ENCODE data around the gene CEACAM16.

The CEACAM16 gene

GRCh38 chr19:44738136-44738535, 39.2 kb downstream of the CEACAM16 start:
- no peak for TF ChIP-seq CTCF (IDR thresholded peaks at IDR 0.05)
- H3K4me1 ChIP-seq (ENCODE audit: control insufficient read depth in 1 of 2, insufficient read depth in 1 of 2, low read depth in 1 of 2, low read length in 1 of 2), result peaks cover 90 to 92% of the 10 kb centered on the region in 2 experiments
- no peaks in the 10 kb centered on the region for H3K9me3 ChIP-seq
- peak overlapping the region; percentile 78 for H3K27ac ChIP-seq
- no peaks in the 10 kb centered on the region for H3K36me3 ChIP-seq
- no peak overlapping the region for H3K4me3 ChIP-seq (ENCODE audit: low read depth in 1 of 2, low read length in 1 of 2)
- no peaks in the 10 kb centered on the region for H3K27me3 ChIP-seq

- Histone ChIP-seq H3K9me3 (no peaks in the 10 kb centered on the region), H3K4me1 (ENCODE audit: control insufficient read depth in 1 of 2, insufficient read depth in 1 of 2, low read depth in 1 of 2, low read length in 1 of 2) (peaks cover 92 to 93% of the 10 kb centered on the region in 2 experiments), H3K27ac (peak overlapping the region; percentile 78), H3K36me3 (no peaks in the 10 kb centered on the region), H3K4me3 (ENCODE audit: low read depth in 1 of 2, low read length in 1 of 2) (peak overlapping the region in 1 of 2 experiments; percentile 14), H3K27me3 (no peaks in the 10 kb centered on the region)
- TF ChIP-seq CTCF (IDR thresholded peaks at IDR 0.05), result no peak
Measured at GRCh38 chr19:44738603-44739558, 39.9 kb downstream of the CEACAM16 start.

GRCh38 chr19:44740351-44740824, 41.4 kb downstream of the CEACAM16 start:
- H3K4me1 ChIP-seq (ENCODE audit: control insufficient read depth in 1 of 2, insufficient read depth in 1 of 2, low read depth in 1 of 2, low read length in 1 of 2), result peaks cover 93 to 97% of the 10 kb centered on the region in 2 experiments

GRCh38 chr19:44741258-44741731, 42.3 kb downstream of the CEACAM16 start:
- Histone ChIP-seq H3K9me3 (no peaks in the 10 kb centered on the region), H3K4me3 (ENCODE audit: low read depth in 1 of 2, low read length in 1 of 2) (peak overlapping the region; percentile 17 to 52), H3K4me1 (ENCODE audit: control insufficient read depth in 1 of 2, insufficient read depth in 1 of 2, low read depth in 1 of 2, low read length in 1 of 2) (peaks cover 93 to 97% of the 10 kb centered on the region in 2 experiments), H3K36me3 (no peaks in the 10 kb centered on the region), H3K27me3 (no peaks in the 10 kb centered on the region), H3K27ac (peak overlapping the region; percentile 89)
- TF ChIP-seq CTCF (IDR thresholded peaks at IDR 0.05), result no peak

More at GRCh38 chr19:44740351-44740824, 41.4 kb downstream of the CEACAM16 start:
- no peaks in the 10 kb centered on the region for H3K36me3 ChIP-seq
- H3K27ac ChIP-seq, result peak overlapping the region; percentile 89
- H3K4me3 ChIP-seq (ENCODE audit: low read depth in 1 of 2, low read length in 1 of 2), result no peak overlapping the region
- H3K9me3 ChIP-seq, result no peaks in the 10 kb centered on the region
- no peaks in the 10 kb centered on the region for H3K27me3 ChIP-seq
- TF ChIP-seq CTCF (IDR thresholded peaks at IDR 0.05), result no peak

GRCh38 chr19:44741841-44742329, 42.9 kb downstream of the CEACAM16 start:
- no peaks in the 10 kb centered on the region for H3K27me3 ChIP-seq
- peaks cover 93 to 97% of the 10 kb centered on the region in 2 experiments for H3K4me1 ChIP-seq (ENCODE audit: control insufficient read depth in 1 of 2, insufficient read depth in 1 of 2, low read depth in 1 of 2, low read length in 1 of 2)
- H3K36me3 ChIP-seq, result no peaks in the 10 kb centered on the region
- peak; percentile 19 for TF ChIP-seq CTCF (IDR thresholded peaks at IDR 0.05)
- peak overlapping the region; percentile 89 for H3K27ac ChIP-seq
- H3K9me3 ChIP-seq, result no peaks in the 10 kb centered on the region
- H3K4me3 ChIP-seq (ENCODE audit: low read depth in 1 of 2, low read length in 1 of 2), result peak overlapping the region; percentile 34 to 52

All from neutrophil (primary cell).